ENCODE measurements around the gene TMEM239. TPM values are rescaled to one million over a fixed set of nuclear protein-coding genes. Genes with fewer than 3 reads are reported as not detected.

Gene TMEM239
- total RNA-seq, 1 donor from 2014 or later = not detected

- ChIA-PET CTCF (no interaction called here), POLR2A (no interaction called here)
- H3K4me1 Mint-ChIP-seq = no peaks in the 10 kb centered on the region
- H3K36me3 Mint-ChIP-seq (ENCODE audit: low read depth) = no peaks in the 10 kb centered on the region
- H3K27me3 Mint-ChIP-seq = peaks cover 30% of the 10 kb centered on the region
- no peak overlapping the region for H3K4me3 Mint-ChIP-seq
- intact Hi-C loops (cut with micrococcal nuclease) = no loop called here
- H3K27ac Mint-ChIP-seq = no peak overlapping the region
- DNase-seq (no peak), ATAC-seq (ENCODE audit: low read depth) (no peak)
- TF ChIP-seq CTCF (IDR thresholded peaks at IDR 0.05) = no peak
- H3K9me3 Mint-ChIP-seq = no peaks in the 10 kb centered on the region
Observed at GRCh38 chr20:2773812-2774211, 42.4 kb upstream of the TMEM239 start.

GRCh38 chr20:2775139-2775538 is 41.0 kb upstream of the TMEM239 start:
- Mint-ChIP-seq H3K27ac (no peak overlapping the region), H3K9me3 (no peaks in the 10 kb centered on the region), H3K36me3 (ENCODE audit: low read depth) (no peaks in the 10 kb centered on the region), H3K27me3 (peaks cover 32% of the 10 kb centered on the region), H3K4me3 (no peak overlapping the region), H3K4me1 (no peaks in the 10 kb centered on the region)
- ATAC-seq (ENCODE audit: low read depth) (no peak), DNase-seq (no peak)
- TF ChIP-seq CTCF (IDR thresholded peaks at IDR 0.05) = no peak
- ChIA-PET POLR2A (no interaction called here), CTCF (no interaction called here)
- intact Hi-C loops (cut with micrococcal nuclease) = no loop called here

GRCh38 chr20:2778602-2779321 is 37.4 kb upstream of the TMEM239 start:
- Mint-ChIP-seq H3K9me3 (no peaks in the 10 kb centered on the region), H3K36me3 (ENCODE audit: low read depth) (no peaks in the 10 kb centered on the region), H3K4me1 (no peaks in the 10 kb centered on the region), H3K27ac (no peak overlapping the region), H3K4me3 (no peak overlapping the region), H3K27me3 (peaks cover 28% of the 10 kb centered on the region)
- ChIA-PET POLR2A (no interaction called here), CTCF (no interaction called here)
- no peak for TF ChIP-seq CTCF (IDR thresholded peaks at IDR 0.05)
- no peak for ATAC-seq (ENCODE audit: low read depth)
- intact Hi-C loops (cut with micrococcal nuclease) = no loop called here
- DNase-seq = no peak

GRCh38 chr20:2780948-2781347 is 35.2 kb upstream of the TMEM239 start:
- no peak overlapping the region for H3K4me3 Mint-ChIP-seq
- H3K27me3 Mint-ChIP-seq = peaks cover 30% of the 10 kb centered on the region
- ATAC-seq (ENCODE audit: low read depth) = no peak
- CTCF ChIA-PET = no interaction called here
- intact Hi-C loops (cut with micrococcal nuclease) = no loop called here
- H3K9me3 Mint-ChIP-seq = peaks cover 2% of the 10 kb centered on the region
- POLR2A ChIA-PET = interaction anchor here (0.6 kb wide), 1 partner anchor 9 kb away, joined by 3 read pairs; no protein-coding TSS in a partner anchor
- H3K27ac Mint-ChIP-seq = no peak overlapping the region
- H3K36me3 Mint-ChIP-seq (ENCODE audit: low read depth) = no peaks in the 10 kb centered on the region
- H3K4me1 Mint-ChIP-seq = no peaks in the 10 kb centered on the region
- TF ChIP-seq CTCF (IDR thresholded peaks at IDR 0.05) = no peak
- no peak for DNase-seq

- no peaks in the 10 kb centered on the region for H3K4me1 Mint-ChIP-seq
- no peak for DNase-seq
- POLR2A ChIA-PET = no interaction called here
- peaks cover 21% of the 10 kb centered on the region for H3K27me3 Mint-ChIP-seq
- H3K36me3 Mint-ChIP-seq (ENCODE audit: low read depth) = no peaks in the 10 kb centered on the region
- intact Hi-C loops (cut with micrococcal nuclease) = no loop called here
- no peak for TF ChIP-seq CTCF (IDR thresholded peaks at IDR 0.05)
- no peak overlapping the region for H3K27ac Mint-ChIP-seq
- H3K4me3 Mint-ChIP-seq = no peak overlapping the region
- H3K9me3 Mint-ChIP-seq = peaks cover 5% of the 10 kb centered on the region
- no peak for ATAC-seq (ENCODE audit: low read depth)
- CTCF ChIA-PET = no interaction called here
Observed at GRCh38 chr20:2783908-2784566, 32.1 kb upstream of the TMEM239 start.

All from activated B cell treated with CpG ODN at 0.5 μM for 24 hours (primary cell).